ENCODE data around the gene NFATC4.

- TF ChIP-seq, protein P1, sequence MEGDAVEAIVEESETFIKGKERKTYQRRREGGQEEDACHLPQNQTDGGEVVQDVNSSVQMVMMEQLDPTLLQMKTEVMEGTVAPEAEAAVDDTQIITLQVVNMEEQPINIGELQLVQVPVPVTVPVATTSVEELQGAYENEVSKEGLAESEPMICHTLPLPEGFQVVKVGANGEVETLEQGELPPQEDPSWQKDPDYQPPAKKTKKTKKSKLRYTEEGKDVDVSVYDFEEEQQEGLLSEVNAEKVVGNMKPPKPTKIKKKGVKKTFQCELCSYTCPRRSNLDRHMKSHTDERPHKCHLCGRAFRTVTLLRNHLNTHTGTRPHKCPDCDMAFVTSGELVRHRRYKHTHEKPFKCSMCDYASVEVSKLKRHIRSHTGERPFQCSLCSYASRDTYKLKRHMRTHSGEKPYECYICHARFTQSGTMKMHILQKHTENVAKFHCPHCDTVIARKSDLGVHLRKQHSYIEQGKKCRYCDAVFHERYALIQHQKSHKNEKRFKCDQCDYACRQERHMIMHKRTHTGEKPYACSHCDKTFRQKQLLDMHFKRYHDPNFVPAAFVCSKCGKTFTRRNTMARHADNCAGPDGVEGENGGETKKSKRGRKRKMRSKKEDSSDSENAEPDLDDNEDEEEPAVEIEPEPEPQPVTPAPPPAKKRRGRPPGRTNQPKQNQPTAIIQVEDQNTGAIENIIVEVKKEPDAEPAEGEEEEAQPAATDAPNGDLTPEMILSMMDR (IDR thresholded peaks at IDR 0.05; ENCODE audit: low read length), result no peak
- TF ChIP-seq EZH2 (IDR thresholded peaks at IDR 0.05; ENCODE audit: borderline replicate concordance, low read length), result no peak
Measured at GRCh38 chr14:24376448-24377070, 8.6 kb downstream of the NFATC4 start.
